ENCODE measurements around the gene KLHL3.
"Not testable (repeated sequence)": the region's sequence is repeated elsewhere in the genome, so short reads cannot be mapped to it uniquely, and the experiment has no call there.

The KLHL3 gene

GRCh38 chr5:137735555-137736284, at the start of gene KLHL3:
Gene KLHL3 (minus strand): TSS chr5:137736089. CDS start chr5:137735646, 443 bp downstream.
- DNase-seq, result peak; percentile 61 to 79

- DNase-seq, result no peak
Observed at GRCh38 chr5:137782984-137783536, 47.2 kb upstream of the KLHL3 start.

- DNase-seq, result no peak
Observed at GRCh38 chr5:137782055-137782454, 46.2 kb upstream of the KLHL3 start.

GRCh38 chr5:137778772-137779564, 43.1 kb upstream of the KLHL3 start:
- DNase-seq, result peak in 1 of 2 experiments; percentile 51

- not testable (repeated sequence) for DNase-seq
Observed at GRCh38 chr5:137767937-137768336, 32.0 kb upstream of the KLHL3 start.

GRCh38 chr5:137761566-137761965, 25.7 kb upstream of the KLHL3 start:
- DNase-seq, result no peak

- no peak for DNase-seq
Observed at GRCh38 chr5:137760719-137761516, 25.0 kb upstream of the KLHL3 start.

GRCh38 chr5:137760294-137760693, 24.4 kb upstream of the KLHL3 start:
- DNase-seq, result no peak

GRCh38 chr5:137758715-137759306, 22.9 kb upstream of the KLHL3 start:
- DNase-seq, result no peak

GRCh38 chr5:137758121-137758520, 22.2 kb upstream of the KLHL3 start:
- no peak for DNase-seq

- no peak for DNase-seq
Observed at GRCh38 chr5:137757634-137758033, 21.7 kb upstream of the KLHL3 start.

- DNase-seq, result peak in 1 of 2 experiments; percentile 43
Observed at GRCh38 chr5:137754961-137755762, 19.3 kb upstream of the KLHL3 start.

- DNase-seq, result peak; percentile 87 to 94
Observed at GRCh38 chr5:137754188-137754960, 18.5 kb upstream of the KLHL3 start, which contains the start of gene HNRNPA0. Gene HNRNPA0 (minus strand): TSS chr5:137754363. CDS start chr5:137754066, 297 bp downstream.

- DNase-seq, result peak in 1 of 2 experiments; percentile 25
Observed at GRCh38 chr5:137753691-137754187, 17.9 kb upstream of the KLHL3 start.

GRCh38 chr5:137752905-137753690, 17.2 kb upstream of the KLHL3 start:
- DNase-seq, result peak in 1 of 2 experiments; percentile 31

- peak; percentile 6 to 57 for DNase-seq
Observed at GRCh38 chr5:137751869-137752491, 16.1 kb upstream of the KLHL3 start.

GRCh38 chr5:137750436-137750835, 14.5 kb upstream of the KLHL3 start:
- no peak for DNase-seq

GRCh38 chr5:137747848-137748247, 12.0 kb upstream of the KLHL3 start:
- no peak for DNase-seq

- peak; percentile 72 to 78 for DNase-seq
Observed at GRCh38 chr5:137743031-137743640, 7.2 kb upstream of the KLHL3 start.

Measured in NCI-H524 (cell line).